Measurements from ENCODE around the gene CXCL3. TPM values are rescaled to one million over a fixed set of nuclear protein-coding genes. Genes with fewer than 3 reads are reported as not detected.

The CXCL3 gene
- polyA plus RNA-seq, 4 donors: 0.17 to 0.28 (median 0.22) TPM; not detected in 1

- DNase-seq (ENCODE audit: low read depth in 4 of 4, low spot score in 2 of 4): no peak
Measured at GRCh38 chr4:74016068-74016467, 22.4 kb downstream of the CXCL3 start.

GRCh38 chr4:74015126-74015780, 23.2 kb downstream of the CXCL3 start:
- DNase-seq (ENCODE audit: low read depth in 4 of 4, low spot score in 2 of 4): no peak

- DNase-seq (ENCODE audit: low read depth in 4 of 4, low spot score in 2 of 4): no peak
Measured at GRCh38 chr4:74014332-74014731, 24.2 kb downstream of the CXCL3 start.

DNA sequence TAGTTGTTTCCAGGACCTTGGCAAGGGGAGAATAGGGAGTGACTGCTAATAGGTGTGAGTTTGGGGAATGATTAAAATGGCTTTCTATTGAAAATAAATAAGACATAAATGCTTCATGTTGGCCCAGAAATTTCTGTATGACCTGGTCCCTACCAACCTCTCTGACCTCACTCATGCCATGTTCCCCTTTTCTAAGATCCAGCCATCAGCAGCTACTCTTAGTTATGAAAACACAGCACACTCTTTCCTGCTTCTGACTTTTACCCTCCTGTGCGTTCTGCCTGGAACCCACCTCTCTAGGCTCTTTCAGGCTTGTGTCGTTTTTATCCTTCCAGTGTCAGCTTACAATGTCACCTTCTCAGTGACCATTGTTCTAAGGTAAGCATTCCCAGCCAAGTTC, 25.2 kb downstream of the CXCL3 start:
- DNase-seq (ENCODE audit: low read depth in 4 of 4, low spot score in 2 of 4): no peak

DNA sequence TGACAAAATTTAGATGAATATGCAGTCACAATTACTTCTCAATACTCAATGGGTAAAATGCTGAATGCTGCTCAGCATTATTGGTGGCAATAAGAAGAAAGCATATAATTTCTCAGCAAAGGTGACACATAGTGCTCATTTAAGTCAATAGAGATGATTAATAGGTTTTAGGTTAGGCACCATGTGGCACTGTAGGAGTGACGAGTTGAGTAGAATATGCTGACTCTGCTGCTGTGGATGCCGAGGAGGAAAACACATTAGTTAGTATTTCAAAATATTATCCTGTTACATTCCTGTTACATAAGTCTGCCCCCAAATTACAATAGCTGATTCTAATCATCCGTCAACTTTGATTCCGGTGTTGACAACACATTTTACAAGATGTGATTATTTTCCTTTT, 26.4 kb downstream of the CXCL3 start:
- DNase-seq (ENCODE audit: low read depth in 4 of 4, low spot score in 2 of 4): no peak

- DNase-seq (ENCODE audit: low read depth in 4 of 4, low spot score in 2 of 4): no peak
Measured at GRCh38 chr4:74009307-74009706, 29.2 kb downstream of the CXCL3 start.

DNA sequence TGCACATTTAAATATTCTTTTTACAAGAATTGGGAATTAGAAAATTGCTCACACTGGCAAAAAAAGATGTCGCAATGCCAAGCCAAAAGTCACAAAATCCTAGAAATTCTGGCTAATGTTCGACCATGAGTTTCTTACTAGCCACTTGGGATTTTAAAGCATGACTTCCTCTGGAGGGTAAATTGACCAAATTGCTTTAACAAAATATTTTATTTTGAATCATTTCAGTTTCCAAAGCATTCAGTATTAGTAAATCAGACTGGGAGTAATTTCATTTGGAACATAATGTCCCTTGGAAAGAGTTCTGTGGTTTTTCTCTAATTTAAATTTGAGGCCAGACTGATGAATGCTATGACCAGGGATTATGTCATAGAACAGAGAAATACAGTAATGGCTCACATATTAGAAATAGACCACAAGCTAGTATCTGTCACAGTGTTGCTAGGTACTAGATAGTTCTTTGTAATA, 32.4 kb downstream of the CXCL3 start:
- no peak for DNase-seq (ENCODE audit: low read depth in 4 of 4, low spot score in 2 of 4)

GRCh38 chr4:74005528-74005927, 33.0 kb downstream of the CXCL3 start:
- DNase-seq (ENCODE audit: low read depth in 4 of 4, low spot score in 2 of 4): no peak

- no peak for DNase-seq (ENCODE audit: low read depth in 4 of 4, low spot score in 2 of 4)
Measured at GRCh38 chr4:74004668-74005067, 33.8 kb downstream of the CXCL3 start.

DNA sequence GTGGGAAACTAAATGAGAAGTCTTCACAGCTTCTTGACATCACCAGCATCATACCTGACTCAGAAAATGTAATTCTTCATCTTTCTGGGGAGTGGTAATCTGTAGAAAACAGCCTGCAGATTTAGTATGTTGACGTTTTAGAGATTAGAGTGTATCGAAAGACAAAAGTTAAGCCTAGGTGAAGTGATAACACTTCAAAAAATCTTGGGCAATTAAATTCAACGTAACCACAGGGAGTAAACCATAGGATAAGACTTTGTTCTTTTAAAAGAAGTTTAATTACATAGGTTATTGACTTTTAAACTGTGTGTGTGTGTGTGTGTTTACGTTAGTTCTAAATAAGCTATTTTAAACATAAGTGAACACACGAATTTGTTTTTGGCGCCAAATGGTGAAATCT, 38.2 kb downstream of the CXCL3 start:
- no peak for DNase-seq (ENCODE audit: low read depth in 4 of 4, low spot score in 2 of 4)

DNA sequence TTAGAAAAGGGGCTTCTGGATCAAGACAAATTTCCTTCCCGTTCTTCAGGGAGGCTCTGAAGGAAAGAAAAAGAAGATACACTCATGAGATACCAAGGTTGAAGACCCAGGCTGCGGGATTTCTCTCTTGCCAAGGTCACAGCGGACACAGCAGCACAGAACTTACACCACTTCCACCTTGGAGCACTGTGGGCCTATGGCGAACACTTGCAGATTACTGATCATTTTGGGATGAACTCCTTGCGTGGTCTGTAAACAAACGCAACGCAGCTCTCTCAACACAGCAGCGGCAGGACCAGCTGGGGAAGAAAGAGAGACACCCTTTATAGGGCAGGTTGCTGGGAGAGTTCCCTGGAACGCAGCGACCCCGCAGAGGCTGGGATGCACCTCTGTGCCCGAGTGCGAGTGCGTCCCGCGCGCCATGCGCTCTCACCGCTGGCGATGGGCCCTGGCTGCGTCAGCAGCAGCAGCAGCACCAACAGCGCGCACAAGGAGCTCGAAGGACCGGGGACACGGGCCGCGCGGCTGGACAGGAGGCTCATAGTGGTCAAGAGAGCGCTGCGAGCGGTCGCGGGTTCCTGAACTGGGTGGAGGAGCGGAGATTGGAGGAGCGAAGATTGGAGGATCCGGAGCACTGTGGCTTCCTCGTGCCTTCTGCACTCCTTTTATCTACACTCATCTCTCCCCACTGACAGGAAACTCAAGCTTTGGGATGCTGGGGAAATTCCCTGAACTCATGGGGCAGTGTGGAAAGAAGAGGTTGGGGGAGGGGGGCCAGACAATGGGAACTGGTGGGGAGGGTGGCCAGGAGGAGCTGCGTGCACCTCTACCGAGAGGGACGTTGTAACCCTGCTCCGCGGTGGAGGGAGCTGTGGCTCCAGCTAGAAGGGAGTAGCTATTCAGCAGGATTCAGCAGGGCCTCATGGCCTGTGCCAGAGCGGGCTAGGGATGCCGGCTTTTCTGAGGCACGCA, 40.2 kb downstream of the CXCL3 start, which contains the start of gene CXCL5:
Gene CXCL5 (minus strand): TSS at position 638 of the 972 bp plus-strand sequence. CDS start 96 bp downstream, at position 542.
- no peak for DNase-seq (ENCODE audit: low read depth in 4 of 4, low spot score in 2 of 4)

- no peak for DNase-seq (ENCODE audit: low read depth in 4 of 4, low spot score in 2 of 4)
Measured at GRCh38 chr4:73992050-73992449, 46.4 kb downstream of the CXCL3 start.

GRCh38 chr4:73991742-73992000, 46.8 kb downstream of the CXCL3 start:
- DNase-seq (ENCODE audit: low read depth in 4 of 4, low spot score in 2 of 4): no peak

- no peak for DNase-seq (ENCODE audit: low read depth in 4 of 4, low spot score in 2 of 4)
Measured at GRCh38 chr4:73990988-73991741, 47.3 kb downstream of the CXCL3 start.

GRCh38 chr4:73989928-73990327, 48.6 kb downstream of the CXCL3 start:
- DNase-seq (ENCODE audit: low read depth in 4 of 4, low spot score in 2 of 4): no peak

- no peak for DNase-seq (ENCODE audit: low read depth in 4 of 4, low spot score in 2 of 4)
Measured at GRCh38 chr4:73989031-73989430, 49.5 kb downstream of the CXCL3 start.

- no peak for DNase-seq (ENCODE audit: low read depth in 4 of 4, low spot score in 2 of 4)
Measured at GRCh38 chr4:73988061-73988460, 50.4 kb downstream of the CXCL3 start, which contains the start of gene PPBP. TSS of gene PPBP (minus strand) at chr4:73988190. CDS start at chr4:73988103, 87 bp downstream.
